ENCODE results near the gene GAS6.

- TF ChIP-seq CTCF (IDR thresholded peaks at IDR 0.05) (no peak), POLR2A (IDR thresholded peaks at IDR 0.05) (no peak)
Observed at GRCh38 chr13:113874177-113874576, 10.3 kb upstream of the GAS6 start.

All from adrenal gland (tissue), 5 donors.